ENCODE measurements around the gene SERPINB2. TPM values are rescaled to one million over a fixed set of nuclear protein-coding genes. Genes with fewer than 3 reads are reported as not detected.

SERPINB2 gene
- total and polyA plus RNA-seq, 2 donors (not counting 1 experiment from before 2014, with no cell fraction given) = 0.25 to 1.4 TPM

DNA sequence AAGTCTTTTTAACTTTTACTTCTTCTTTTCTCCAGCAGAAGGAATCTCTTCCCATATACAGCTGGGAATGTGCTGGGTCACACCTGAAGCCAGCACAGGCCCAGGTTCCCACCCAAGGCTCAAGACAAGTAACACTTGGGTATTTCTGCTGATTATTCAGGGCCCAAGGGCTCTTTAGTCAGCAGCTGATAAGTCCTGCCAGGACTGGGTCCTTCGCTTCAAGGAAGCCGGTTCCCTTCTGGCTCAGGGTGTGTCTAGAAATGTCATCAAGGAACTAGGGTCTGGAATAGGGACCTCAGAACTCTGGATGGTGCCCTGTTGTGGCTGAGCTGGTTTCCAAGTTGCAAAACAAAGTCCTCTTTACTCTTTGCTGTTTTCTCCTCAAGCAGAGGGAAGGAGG, 27.0 kb upstream of the SERPINB2 start:
- H3K79me2 ChIP-seq (ENCODE audit: control insufficient read depth, insufficient read depth, low read length) = no peaks in the 10 kb centered on the region
- Mint-ChIP-seq H3K4me3 (no peak overlapping the region), H3K27me3 (peaks cover 23% of the 10 kb centered on the region), H3K9me3 (ENCODE audit: insufficient read depth) (no peaks in the 10 kb centered on the region), H3K4me1 (no peaks in the 10 kb centered on the region), H3K27ac (no peak overlapping the region)
- H3K9me3 ChIP-seq (ENCODE audit: control extremely low read depth in 1 of 3, control insufficient read depth in 2 of 3, insufficient read depth in 1 of 3, low read length in 2 of 3) = peaks cover 0 to 1% (median 0%) of the 10 kb centered on the region in 3 donors
- no peak overlapping the region for H3K9ac ChIP-seq (ENCODE audit: low read length)
- H3K27ac ChIP-seq (ENCODE audit: low read length in 2 of 2) = no peak overlapping the region
- H3K27me3 ChIP-seq (replicated peaks in 1 of 4; ENCODE audit: control extremely low read depth in 1 of 4, control insufficient read depth in 3 of 4, insufficient read depth in 4 of 4, low read length in 3 of 4) = peaks cover 0 to 6% (median 2%) of the 10 kb centered on the region in 4 experiments
- ATAC-seq (ENCODE audit: low read depth) = no peak
- H4K20me1 ChIP-seq (ENCODE audit: control insufficient read depth, insufficient read depth, low read length, poor library complexity, severe bottlenecking) = no peaks in the 10 kb centered on the region
- 100% methylated on average over 2 of the region's 2 CpGs for WGBS (ENCODE audit: insufficient coverage)
- H2AFZ ChIP-seq (ENCODE audit: insufficient read depth, low read depth, low read length, poor library complexity, severe bottlenecking) = no peak overlapping the region
- POLR2A ChIA-PET = no interaction called here
- DNase-seq = no peak
- no peak overlapping the region for H3K4me3 ChIP-seq (ENCODE audit: control extremely low read depth in 1 of 5, extremely low read depth in 1 of 5, insufficient read depth in 1 of 5, low read depth in 2 of 5, low read length in 4 of 5)
- no peaks in the 10 kb centered on the region for H3K36me3 ChIP-seq (replicated peaks in 1 of 2; ENCODE audit: control extremely low read depth in 1 of 2, control insufficient read depth in 1 of 2, extremely low read depth in 1 of 2, insufficient read depth in 2 of 2, low read length in 1 of 2)
- CTCF ChIA-PET = no interaction called here
- intact Hi-C loops (cut with micrococcal nuclease) = no loop called here
- no peak overlapping the region for H3K4me2 ChIP-seq (replicated peaks; ENCODE audit: low read depth, low read length, poor library complexity, severe bottlenecking)
- TF ChIP-seq, protein P1, sequence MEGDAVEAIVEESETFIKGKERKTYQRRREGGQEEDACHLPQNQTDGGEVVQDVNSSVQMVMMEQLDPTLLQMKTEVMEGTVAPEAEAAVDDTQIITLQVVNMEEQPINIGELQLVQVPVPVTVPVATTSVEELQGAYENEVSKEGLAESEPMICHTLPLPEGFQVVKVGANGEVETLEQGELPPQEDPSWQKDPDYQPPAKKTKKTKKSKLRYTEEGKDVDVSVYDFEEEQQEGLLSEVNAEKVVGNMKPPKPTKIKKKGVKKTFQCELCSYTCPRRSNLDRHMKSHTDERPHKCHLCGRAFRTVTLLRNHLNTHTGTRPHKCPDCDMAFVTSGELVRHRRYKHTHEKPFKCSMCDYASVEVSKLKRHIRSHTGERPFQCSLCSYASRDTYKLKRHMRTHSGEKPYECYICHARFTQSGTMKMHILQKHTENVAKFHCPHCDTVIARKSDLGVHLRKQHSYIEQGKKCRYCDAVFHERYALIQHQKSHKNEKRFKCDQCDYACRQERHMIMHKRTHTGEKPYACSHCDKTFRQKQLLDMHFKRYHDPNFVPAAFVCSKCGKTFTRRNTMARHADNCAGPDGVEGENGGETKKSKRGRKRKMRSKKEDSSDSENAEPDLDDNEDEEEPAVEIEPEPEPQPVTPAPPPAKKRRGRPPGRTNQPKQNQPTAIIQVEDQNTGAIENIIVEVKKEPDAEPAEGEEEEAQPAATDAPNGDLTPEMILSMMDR (IDR thresholded peaks at IDR 0.05) = no peak
- TF ChIP-seq EZH2 (IDR thresholded peaks at IDR 0.05; ENCODE audit: borderline replicate concordance, insufficient read depth, low read depth, low read length, poor library complexity, severe bottlenecking) = no peak
- H3K4me1 ChIP-seq (ENCODE audit: control insufficient read depth in 2 of 2, insufficient read depth in 2 of 2, low read length in 2 of 2) = no peaks in the 10 kb centered on the region

DNA sequence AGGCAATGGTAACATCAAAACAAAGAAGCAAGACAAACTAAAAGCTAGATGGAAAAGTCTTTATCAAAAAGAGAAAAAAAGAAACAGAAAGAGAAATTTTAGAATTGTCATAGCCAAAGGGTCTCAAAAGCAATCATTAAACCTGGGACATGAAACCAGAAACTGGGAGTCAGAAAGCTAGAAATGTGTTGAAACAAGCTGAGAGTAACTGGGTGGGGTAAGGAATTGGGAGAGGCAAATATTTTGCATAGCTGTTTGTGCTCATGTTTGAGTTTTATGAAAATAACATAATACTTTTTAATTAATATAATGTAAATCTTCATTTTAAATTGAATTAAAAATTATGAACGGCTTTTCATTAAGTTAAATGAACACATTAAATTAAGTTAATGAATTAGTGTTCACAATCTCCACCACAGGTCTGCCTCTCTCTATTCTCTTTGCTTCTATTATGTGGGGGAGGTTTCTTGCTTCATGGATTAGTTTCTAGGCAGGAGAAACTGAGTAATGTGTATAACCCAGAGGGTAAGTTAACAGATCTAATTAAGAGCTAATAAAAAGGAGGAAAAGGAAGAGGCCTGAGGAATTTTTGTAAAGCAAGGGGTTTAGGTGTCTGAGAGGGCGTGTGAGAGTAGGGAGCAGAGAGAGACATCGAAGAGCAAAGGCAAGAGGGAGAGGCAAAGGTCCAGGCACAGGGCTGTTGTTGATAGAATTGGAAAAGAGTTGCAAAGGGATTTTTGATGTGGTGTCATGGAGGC, 20.0 kb upstream of the SERPINB2 start:
- Mint-ChIP-seq H3K27ac (no peak overlapping the region), H3K4me1 (no peaks in the 10 kb centered on the region), H3K9me3 (ENCODE audit: insufficient read depth) (no peaks in the 10 kb centered on the region), H3K27me3 (peaks cover 12% of the 10 kb centered on the region), H3K4me3 (no peak overlapping the region)
- Histone ChIP-seq H3K36me3 (replicated peaks in 1 of 2; ENCODE audit: control extremely low read depth in 1 of 2, control insufficient read depth in 1 of 2, extremely low read depth in 1 of 2, insufficient read depth in 2 of 2, low read length in 1 of 2) (no peaks in the 10 kb centered on the region), H2AFZ (ENCODE audit: insufficient read depth, low read depth, low read length, poor library complexity, severe bottlenecking) (no peak overlapping the region), H3K79me2 (ENCODE audit: control insufficient read depth, insufficient read depth, low read length) (no peaks in the 10 kb centered on the region), H3K4me3 (ENCODE audit: control extremely low read depth in 1 of 5, extremely low read depth in 1 of 5, insufficient read depth in 1 of 5, low read depth in 2 of 5, low read length in 4 of 5) (no peak overlapping the region), H3K27me3 (replicated peaks in 1 of 4; ENCODE audit: control extremely low read depth in 1 of 4, control insufficient read depth in 3 of 4, insufficient read depth in 4 of 4, low read length in 3 of 4) (no peaks in the 10 kb centered on the region), H3K9me3 (ENCODE audit: control extremely low read depth in 1 of 3, control insufficient read depth in 2 of 3, insufficient read depth in 1 of 3, low read length in 2 of 3) (no peaks in the 10 kb centered on the region), H3K4me2 (replicated peaks; ENCODE audit: low read depth, low read length, poor library complexity, severe bottlenecking) (no peak overlapping the region), H3K27ac (ENCODE audit: low read length in 2 of 2) (no peak overlapping the region), H4K20me1 (ENCODE audit: control insufficient read depth, insufficient read depth, low read length, poor library complexity, severe bottlenecking) (no peaks in the 10 kb centered on the region), H3K4me1 (ENCODE audit: control insufficient read depth in 2 of 2, insufficient read depth in 2 of 2, low read length in 2 of 2) (no peaks in the 10 kb centered on the region), H3K9ac (ENCODE audit: low read length) (no peak overlapping the region)
- no peak for DNase-seq
- POLR2A ChIA-PET = no interaction called here
- ATAC-seq (ENCODE audit: low read depth) = no peak
- TF ChIP-seq EZH2 (IDR thresholded peaks at IDR 0.05; ENCODE audit: borderline replicate concordance, insufficient read depth, low read depth, low read length, poor library complexity, severe bottlenecking) = no peak
- TF ChIP-seq, protein P1 (IDR thresholded peaks at IDR 0.05) = no peak
- 86% methylated on average over 2 of the region's 3 CpGs for WGBS (ENCODE audit: insufficient coverage)
- CTCF ChIA-PET = no interaction called here
- intact Hi-C loops (cut with micrococcal nuclease) = no loop called here
